ENCODE data around the gene TECRL. TPM values are rescaled to one million over a fixed set of nuclear protein-coding genes. Genes with fewer than 3 reads are reported as not detected.

The TECRL gene
- total RNA-seq, 1 donor from 2014 or later: not detected

GRCh38 chr4:64402684-64403083 is 6.6 kb downstream of the TECRL start:
- H3K36me3 Mint-ChIP-seq: no peaks in the 10 kb centered on the region
- no peak overlapping the region for H3K4me2 ChIP-seq
- TF ChIP-seq EZH2 (IDR thresholded peaks at IDR 0.05): no peak
- no peak for TF ChIP-seq EZH2phosphoT487 (IDR thresholded peaks at IDR 0.05)
- TF ChIP-seq, protein P1, sequence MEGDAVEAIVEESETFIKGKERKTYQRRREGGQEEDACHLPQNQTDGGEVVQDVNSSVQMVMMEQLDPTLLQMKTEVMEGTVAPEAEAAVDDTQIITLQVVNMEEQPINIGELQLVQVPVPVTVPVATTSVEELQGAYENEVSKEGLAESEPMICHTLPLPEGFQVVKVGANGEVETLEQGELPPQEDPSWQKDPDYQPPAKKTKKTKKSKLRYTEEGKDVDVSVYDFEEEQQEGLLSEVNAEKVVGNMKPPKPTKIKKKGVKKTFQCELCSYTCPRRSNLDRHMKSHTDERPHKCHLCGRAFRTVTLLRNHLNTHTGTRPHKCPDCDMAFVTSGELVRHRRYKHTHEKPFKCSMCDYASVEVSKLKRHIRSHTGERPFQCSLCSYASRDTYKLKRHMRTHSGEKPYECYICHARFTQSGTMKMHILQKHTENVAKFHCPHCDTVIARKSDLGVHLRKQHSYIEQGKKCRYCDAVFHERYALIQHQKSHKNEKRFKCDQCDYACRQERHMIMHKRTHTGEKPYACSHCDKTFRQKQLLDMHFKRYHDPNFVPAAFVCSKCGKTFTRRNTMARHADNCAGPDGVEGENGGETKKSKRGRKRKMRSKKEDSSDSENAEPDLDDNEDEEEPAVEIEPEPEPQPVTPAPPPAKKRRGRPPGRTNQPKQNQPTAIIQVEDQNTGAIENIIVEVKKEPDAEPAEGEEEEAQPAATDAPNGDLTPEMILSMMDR (IDR thresholded peaks at IDR 0.05): no peak

DNA sequence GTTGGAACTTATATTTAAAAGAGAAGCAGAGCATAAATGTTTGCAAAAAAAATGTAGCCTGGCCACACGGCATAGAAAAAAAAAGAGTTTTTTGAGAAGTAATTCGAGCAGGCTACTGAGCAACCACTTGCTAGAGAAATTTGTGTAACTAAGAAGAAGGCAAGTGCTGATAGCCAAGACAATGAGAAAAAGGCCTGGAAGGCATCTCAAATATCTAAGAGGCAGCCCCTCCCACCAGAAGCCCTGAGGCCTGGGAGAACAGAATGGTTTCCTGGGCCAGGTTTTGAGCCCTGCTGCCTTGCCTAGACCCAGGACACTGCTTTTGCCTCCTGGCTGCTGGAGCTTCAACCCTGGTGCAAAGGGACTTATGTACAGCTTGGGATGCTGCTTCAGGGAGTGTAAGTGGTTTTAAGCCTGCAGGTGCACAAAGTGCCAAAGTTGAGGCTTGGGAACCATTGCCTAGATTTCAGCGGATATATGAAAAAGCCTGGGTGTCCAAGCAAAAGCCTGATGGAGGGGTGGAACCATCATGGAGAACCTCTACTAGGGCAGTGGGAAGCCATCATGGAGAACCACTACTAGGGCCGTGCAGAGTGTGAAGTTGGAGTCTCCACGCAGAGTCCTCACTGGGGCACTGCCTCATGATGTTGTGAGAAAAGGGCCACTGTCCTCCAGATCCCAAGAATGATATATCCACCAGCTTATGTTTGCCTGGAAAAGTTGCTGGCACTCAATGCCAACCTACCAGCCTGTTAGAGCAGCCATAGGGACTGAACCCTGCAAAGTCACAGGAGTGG is 9.7 kb downstream of the TECRL start:
- no peak overlapping the region for H3K4me2 ChIP-seq
- H3K27me3 ChIP-seq: no peaks in the 10 kb centered on the region
- no peaks in the 10 kb centered on the region for H3K27me3 Mint-ChIP-seq (ENCODE audit: insufficient read depth, low read depth)
- no peak overlapping the region for H3K9ac ChIP-seq
- H3K27ac Mint-ChIP-seq: no peak overlapping the region
- no peaks in the 10 kb centered on the region for H3K9me3 ChIP-seq (ENCODE audit: low read depth)
- H3F3A ChIP-seq (ENCODE audit: low read depth): no peaks in the 10 kb centered on the region
- no peaks in the 10 kb centered on the region for H3K36me3 ChIP-seq
- H3K4me3 ChIP-seq: no peak overlapping the region
- TF ChIP-seq EZH2 (IDR thresholded peaks at IDR 0.05): no peak
- TF ChIP-seq, protein P1 (IDR thresholded peaks at IDR 0.05): no peak
- no peak for TF ChIP-seq EZH2phosphoT487 (IDR thresholded peaks at IDR 0.05)
- no peaks in the 10 kb centered on the region for H3K4me1 Mint-ChIP-seq
- DNase-seq (ENCODE audit: low spot score): no peak
- H3K36me3 Mint-ChIP-seq: no peaks in the 10 kb centered on the region
- peaks cover 2% of the 10 kb centered on the region for H3K9me3 Mint-ChIP-seq
- H2AFZ ChIP-seq (replicated peaks): no peak overlapping the region
- no peak overlapping the region for H3K4me3 Mint-ChIP-seq
- no peaks in the 10 kb centered on the region for H3K4me1 ChIP-seq
- no peaks in the 10 kb centered on the region for H3K79me2 ChIP-seq (ENCODE audit: low read depth)
- H4K20me1 ChIP-seq (ENCODE audit: low read depth): no peaks in the 10 kb centered on the region
- H3K27ac ChIP-seq: no peak overlapping the region

More at GRCh38 chr4:64402684-64403083, 6.6 kb downstream of the TECRL start:
- H4K20me1 ChIP-seq (ENCODE audit: low read depth): no peaks in the 10 kb centered on the region
- no peaks in the 10 kb centered on the region for H3K9me3 ChIP-seq (ENCODE audit: low read depth)
- no peaks in the 10 kb centered on the region for H3K79me2 ChIP-seq (ENCODE audit: low read depth)
- no peaks in the 10 kb centered on the region for H3K36me3 ChIP-seq
- Mint-ChIP-seq H3K4me1 (no peaks in the 10 kb centered on the region), H3K27ac (no peak overlapping the region), H3K4me3 (no peak overlapping the region), H3K9me3 (peaks cover 2% of the 10 kb centered on the region), H3K27me3 (ENCODE audit: insufficient read depth, low read depth) (no peaks in the 10 kb centered on the region)
- no peak overlapping the region for H3K27ac ChIP-seq
- no peak for DNase-seq (ENCODE audit: low spot score)
- H3K4me1 ChIP-seq: no peaks in the 10 kb centered on the region
- H3K4me3 ChIP-seq: no peak overlapping the region
- H3F3A ChIP-seq (ENCODE audit: low read depth): no peaks in the 10 kb centered on the region
- no peaks in the 10 kb centered on the region for H3K27me3 ChIP-seq
- H2AFZ ChIP-seq (replicated peaks): no peak overlapping the region
- no peak overlapping the region for H3K9ac ChIP-seq

DNA sequence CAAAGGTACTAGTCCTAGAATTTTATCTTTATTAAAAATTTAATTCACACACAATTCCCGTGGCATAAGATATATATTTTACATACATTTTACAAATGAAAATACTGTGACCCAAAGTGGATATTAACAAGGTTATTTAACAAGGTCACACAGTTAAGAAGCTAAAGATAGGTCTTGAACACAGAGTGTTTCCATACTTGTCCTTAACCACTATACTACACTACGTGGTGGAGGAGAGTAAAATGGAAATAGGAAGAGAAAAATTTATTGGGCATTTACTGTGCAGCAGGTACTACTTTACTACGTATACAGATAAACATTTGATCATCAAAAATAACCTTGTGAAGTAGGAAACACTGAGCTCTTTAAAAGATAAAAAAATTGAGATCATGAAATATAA is 14.8 kb downstream of the TECRL start:
- Histone ChIP-seq H3F3A (ENCODE audit: low read depth) (no peaks in the 10 kb centered on the region), H3K79me2 (ENCODE audit: low read depth) (no peaks in the 10 kb centered on the region), H4K20me1 (ENCODE audit: low read depth) (no peaks in the 10 kb centered on the region), H3K36me3 (no peaks in the 10 kb centered on the region), H2AFZ (replicated peaks) (no peak overlapping the region), H3K4me3 (no peak overlapping the region), H3K27ac (no peak overlapping the region), H3K4me1 (no peaks in the 10 kb centered on the region), H3K9ac (no peak overlapping the region), H3K27me3 (no peaks in the 10 kb centered on the region), H3K4me2 (no peak overlapping the region), H3K9me3 (ENCODE audit: low read depth) (no peaks in the 10 kb centered on the region)
- H3K4me1 Mint-ChIP-seq: no peaks in the 10 kb centered on the region
- no peak overlapping the region for H3K4me3 Mint-ChIP-seq
- H3K9me3 Mint-ChIP-seq: no peaks in the 10 kb centered on the region
- no peak overlapping the region for H3K27ac Mint-ChIP-seq
- H3K27me3 Mint-ChIP-seq (ENCODE audit: insufficient read depth, low read depth): no peaks in the 10 kb centered on the region
- TF ChIP-seq, protein P1 (IDR thresholded peaks at IDR 0.05): no peak
- TF ChIP-seq EZH2 (IDR thresholded peaks at IDR 0.05) (no peak), EZH2phosphoT487 (IDR thresholded peaks at IDR 0.05) (no peak)
- H3K36me3 Mint-ChIP-seq: no peaks in the 10 kb centered on the region
- no peak for DNase-seq (ENCODE audit: low spot score)

Measured in neural progenitor cell (in vitro differentiated cells).